HL-60 (cell line): Measurements from ENCODE around the gene MAPK1.

Experiments used
- DNase-seq, 2 experiments: peaks; one replicate each; pipeline ENCODE4 v3.0.0-alpha.2; 2010 to 2020; ENCODE audit warnings: low read depth in 1 of 2, low spot score in 1 of 2
- H3K27ac ChIP-seq: fragments of 250-450 bp; sonication (Bioruptor Pico); replicated peaks from 2 replicates; pipeline ENCODE4 v1.5.1; 2020; ENCODE audit warnings: mild to moderate bottlenecking, moderate library complexity
- H3K27me3 ChIP-seq: fragments of 250-450 bp; sonication (Bioruptor Pico); 2 replicates; pipeline ENCODE4 v1.5.1; 2021; ENCODE audit warnings: mild to moderate bottlenecking, moderate library complexity; ENCODE audit not compliant: insufficient read depth, poor library complexity, severe bottlenecking
- H3K4me3 ChIP-seq: replicated peaks from 2 replicates; pipeline ENCODE4 v1.5.1; 2011; ENCODE audit warnings: mild to moderate bottlenecking, control low read depth, low read length; ENCODE audit not compliant: insufficient read depth
- GABPA ChIP-seq: IDR thresholded peaks from 2 replicates; pipeline ENCODE4 v1.6.1; 2012; ENCODE audit warnings: low read depth
- POLR2AphosphoS5 ChIP-seq: IDR thresholded peaks from 2 replicates; pipeline ENCODE4 v1.6.1; 2012; ENCODE audit warnings: low read depth
- SPI1 ChIP-seq: IDR thresholded peaks from 2 replicates; pipeline ENCODE4 v1.6.1; 2012; ENCODE audit warnings: low read depth, mild to moderate bottlenecking, borderline replicate concordance
- TF ChIP-seq, protein P1 (sequence below): IDR thresholded peaks from one replicate; pipeline ENCODE4 v1.5.1; 2011; ENCODE audit warnings: low read length, control low read depth, inconsistent platforms; ENCODE audit not compliant: insufficient read depth
- TF ChIP-seq, protein P2 (sequence below): IDR thresholded peaks from 2 replicates; pipeline ENCODE4 v1.6.1; 2012; ENCODE audit warnings: low read depth; ENCODE audit not compliant: insufficient replicate concordance

MAPK1 gene

DNA sequence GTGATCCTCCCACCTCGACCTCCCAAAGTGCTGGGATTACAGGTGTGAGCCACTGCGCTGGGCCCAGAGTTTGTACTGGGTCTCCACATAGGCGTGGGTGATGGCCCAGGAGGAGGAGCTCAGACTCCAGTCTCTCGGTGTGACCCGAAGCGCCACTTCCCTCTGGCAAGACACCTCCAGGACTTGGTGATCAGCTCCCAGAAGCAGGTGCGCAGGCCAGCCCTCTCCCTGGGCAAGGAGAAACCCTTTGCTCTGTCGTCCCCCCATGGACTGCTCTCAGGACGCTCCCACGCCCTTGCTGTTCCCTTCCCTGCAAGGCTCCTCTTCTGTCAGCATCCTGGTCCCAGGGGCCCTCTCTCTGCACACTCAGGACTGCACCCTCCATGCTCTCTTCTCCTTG, 126.4 kb downstream of the MAPK1 start:
- Histone ChIP-seq H3K27ac (no peak overlapping the region), H3K4me3 (no peak overlapping the region), H3K27me3 (no peaks in the 10 kb centered on the region)
- no peak for TF ChIP-seq POLR2AphosphoS5
- TF ChIP-seq, protein P1, sequence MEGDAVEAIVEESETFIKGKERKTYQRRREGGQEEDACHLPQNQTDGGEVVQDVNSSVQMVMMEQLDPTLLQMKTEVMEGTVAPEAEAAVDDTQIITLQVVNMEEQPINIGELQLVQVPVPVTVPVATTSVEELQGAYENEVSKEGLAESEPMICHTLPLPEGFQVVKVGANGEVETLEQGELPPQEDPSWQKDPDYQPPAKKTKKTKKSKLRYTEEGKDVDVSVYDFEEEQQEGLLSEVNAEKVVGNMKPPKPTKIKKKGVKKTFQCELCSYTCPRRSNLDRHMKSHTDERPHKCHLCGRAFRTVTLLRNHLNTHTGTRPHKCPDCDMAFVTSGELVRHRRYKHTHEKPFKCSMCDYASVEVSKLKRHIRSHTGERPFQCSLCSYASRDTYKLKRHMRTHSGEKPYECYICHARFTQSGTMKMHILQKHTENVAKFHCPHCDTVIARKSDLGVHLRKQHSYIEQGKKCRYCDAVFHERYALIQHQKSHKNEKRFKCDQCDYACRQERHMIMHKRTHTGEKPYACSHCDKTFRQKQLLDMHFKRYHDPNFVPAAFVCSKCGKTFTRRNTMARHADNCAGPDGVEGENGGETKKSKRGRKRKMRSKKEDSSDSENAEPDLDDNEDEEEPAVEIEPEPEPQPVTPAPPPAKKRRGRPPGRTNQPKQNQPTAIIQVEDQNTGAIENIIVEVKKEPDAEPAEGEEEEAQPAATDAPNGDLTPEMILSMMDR = no peak
- no peak for TF ChIP-seq SPI1
- no peak for DNase-seq

DNA sequence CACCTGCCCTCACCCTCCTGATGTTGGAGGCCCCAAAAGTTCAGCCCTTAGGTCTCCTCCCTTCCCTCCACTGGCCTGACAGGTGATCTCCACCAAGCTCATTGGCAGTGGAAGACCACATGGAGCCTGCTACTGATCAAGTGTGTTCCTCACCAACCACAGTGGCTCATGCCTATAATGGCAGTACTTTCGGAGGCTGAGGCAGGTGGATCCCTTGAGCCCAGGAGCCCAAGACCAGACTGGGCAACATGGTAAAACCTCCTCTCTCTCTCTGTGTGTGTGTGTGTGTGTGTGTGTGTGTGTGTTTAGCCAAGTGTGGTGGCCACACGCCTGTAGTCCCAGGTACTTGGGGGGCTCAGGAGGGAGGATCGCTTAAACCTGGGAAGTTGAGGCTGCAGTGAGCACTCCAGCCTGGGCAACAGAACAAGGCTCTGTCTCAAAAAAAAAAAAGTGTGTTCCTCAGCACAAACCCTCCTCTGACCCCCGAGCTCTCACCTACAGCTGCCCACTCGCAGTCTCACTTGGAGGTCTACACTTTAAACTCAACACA, 127.5 kb downstream of the MAPK1 start:
- Histone ChIP-seq H3K4me3 (no peak overlapping the region), H3K27me3 (no peaks in the 10 kb centered on the region), H3K27ac (no peak overlapping the region)
- TF ChIP-seq, protein P1 = no peak
- no peak for TF ChIP-seq SPI1
- TF ChIP-seq, protein P2, sequence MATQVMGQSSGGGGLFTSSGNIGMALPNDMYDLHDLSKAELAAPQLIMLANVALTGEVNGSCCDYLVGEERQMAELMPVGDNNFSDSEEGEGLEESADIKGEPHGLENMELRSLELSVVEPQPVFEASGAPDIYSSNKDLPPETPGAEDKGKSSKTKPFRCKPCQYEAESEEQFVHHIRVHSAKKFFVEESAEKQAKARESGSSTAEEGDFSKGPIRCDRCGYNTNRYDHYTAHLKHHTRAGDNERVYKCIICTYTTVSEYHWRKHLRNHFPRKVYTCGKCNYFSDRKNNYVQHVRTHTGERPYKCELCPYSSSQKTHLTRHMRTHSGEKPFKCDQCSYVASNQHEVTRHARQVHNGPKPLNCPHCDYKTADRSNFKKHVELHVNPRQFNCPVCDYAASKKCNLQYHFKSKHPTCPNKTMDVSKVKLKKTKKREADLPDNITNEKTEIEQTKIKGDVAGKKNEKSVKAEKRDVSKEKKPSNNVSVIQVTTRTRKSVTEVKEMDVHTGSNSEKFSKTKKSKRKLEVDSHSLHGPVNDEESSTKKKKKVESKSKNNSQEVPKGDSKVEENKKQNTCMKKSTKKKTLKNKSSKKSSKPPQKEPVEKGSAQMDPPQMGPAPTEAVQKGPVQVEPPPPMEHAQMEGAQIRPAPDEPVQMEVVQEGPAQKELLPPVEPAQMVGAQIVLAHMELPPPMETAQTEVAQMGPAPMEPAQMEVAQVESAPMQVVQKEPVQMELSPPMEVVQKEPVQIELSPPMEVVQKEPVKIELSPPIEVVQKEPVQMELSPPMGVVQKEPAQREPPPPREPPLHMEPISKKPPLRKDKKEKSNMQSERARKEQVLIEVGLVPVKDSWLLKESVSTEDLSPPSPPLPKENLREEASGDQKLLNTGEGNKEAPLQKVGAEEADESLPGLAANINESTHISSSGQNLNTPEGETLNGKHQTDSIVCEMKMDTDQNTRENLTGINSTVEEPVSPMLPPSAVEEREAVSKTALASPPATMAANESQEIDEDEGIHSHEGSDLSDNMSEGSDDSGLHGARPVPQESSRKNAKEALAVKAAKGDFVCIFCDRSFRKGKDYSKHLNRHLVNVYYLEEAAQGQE = no peak
- TF ChIP-seq GABPA = no peak
- no peak for TF ChIP-seq POLR2AphosphoS5
- no peak for DNase-seq

DNA sequence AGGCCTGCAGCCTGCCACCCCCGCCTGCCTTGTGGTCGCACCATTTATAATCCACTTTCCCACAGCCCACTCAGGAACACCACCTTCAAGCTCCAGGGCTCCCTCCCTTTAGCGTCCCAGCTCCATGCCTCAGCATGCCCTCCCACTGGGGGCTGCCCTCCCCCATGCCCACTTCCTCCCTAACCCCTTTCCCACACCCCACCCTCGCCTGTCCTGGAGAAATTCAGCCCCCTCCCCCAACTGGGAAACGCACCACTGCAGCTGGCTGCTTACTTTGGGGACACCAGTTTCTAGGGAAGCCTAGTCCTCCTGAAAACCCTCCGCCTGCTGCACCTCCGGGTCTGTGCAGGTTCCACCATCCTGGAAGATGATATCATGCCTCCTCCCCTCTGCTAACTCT, 128.5 kb downstream of the MAPK1 start:
- Histone ChIP-seq H3K27me3 (no peaks in the 10 kb centered on the region), H3K4me3 (no peak overlapping the region), H3K27ac (no peak overlapping the region)
- no peak for DNase-seq
- TF ChIP-seq SPI1 = no peak
- no peak for TF ChIP-seq POLR2AphosphoS5
- TF ChIP-seq, protein P1 = no peak
- TF ChIP-seq, protein P2 = no peak
- TF ChIP-seq GABPA = no peak

DNA sequence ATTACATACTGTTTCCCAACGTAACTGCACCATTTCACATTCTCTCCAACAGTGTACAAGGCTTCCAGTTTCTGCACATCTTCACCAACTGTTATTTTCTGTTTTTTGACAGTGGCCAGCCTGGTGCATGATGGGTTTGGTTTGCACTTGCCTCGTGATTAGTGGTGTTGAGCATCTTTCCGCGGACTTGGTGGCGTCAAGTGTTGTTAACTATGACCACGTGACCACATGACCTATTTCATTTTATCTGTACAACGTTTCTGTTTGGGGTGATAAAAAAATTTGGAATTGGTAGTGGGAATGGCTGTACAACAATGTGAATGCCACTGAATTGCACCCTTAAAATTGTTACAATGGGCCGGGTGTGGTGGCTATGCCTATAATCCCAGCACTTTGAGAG, 129.4 kb downstream of the MAPK1 start:
- no peaks in the 10 kb centered on the region for H3K27me3 ChIP-seq
- H3K4me3 ChIP-seq = no peak overlapping the region
- TF ChIP-seq GABPA (no peak), SPI1 (no peak), POLR2AphosphoS5 (no peak)
- TF ChIP-seq, protein P1 = no peak
- TF ChIP-seq, protein P2 = no peak
- H3K27ac ChIP-seq = no peak overlapping the region
- no peak for DNase-seq
